HG02970 (cell line): ENCODE measurements around the gene TNFRSF19.

Experiments
- ATAC-seq: cut with Tn5 transposase; IDR thresholded peaks from one replicate; pipeline ENCODE4 v1.9.1; 2021; ENCODE audit warnings: mild to moderate bottlenecking, moderate library complexity, moderate number of reproducible peaks; ENCODE audit not compliant: unreplicated experiment, low FRiP score

Gene TNFRSF19

GRCh38 chr13:23600100-23600499 is 29.9 kb downstream of the TNFRSF19 start:
- no peak for ATAC-seq

GRCh38 chr13:23600534-23600933 is 30.3 kb downstream of the TNFRSF19 start:
- ATAC-seq = no peak

- ATAC-seq = no peak
Observed at GRCh38 chr13:23605831-23606230, 35.6 kb downstream of the TNFRSF19 start.

- ATAC-seq = no peak
Observed at GRCh38 chr13:23608138-23608537, 37.9 kb downstream of the TNFRSF19 start.

GRCh38 chr13:23608701-23609413 is 38.6 kb downstream of the TNFRSF19 start:
- no peak for ATAC-seq

- ATAC-seq = no peak
Observed at GRCh38 chr13:23609414-23609760, 39.2 kb downstream of the TNFRSF19 start.

GRCh38 chr13:23609874-23610576 is 39.8 kb downstream of the TNFRSF19 start:
- no peak for ATAC-seq

GRCh38 chr13:23610966-23611491 is 40.8 kb downstream of the TNFRSF19 start:
- ATAC-seq = no peak

GRCh38 chr13:23612182-23612581 is 42.0 kb downstream of the TNFRSF19 start:
- no peak for ATAC-seq

- ATAC-seq = no peak
Observed at GRCh38 chr13:23612731-23613130, 42.5 kb downstream of the TNFRSF19 start.

- no peak for ATAC-seq
Observed at GRCh38 chr13:23613596-23613995, 43.4 kb downstream of the TNFRSF19 start.

- no peak for ATAC-seq
Observed at GRCh38 chr13:23615395-23616081, 45.3 kb downstream of the TNFRSF19 start.

- ATAC-seq = no peak
Observed at GRCh38 chr13:23616228-23616627, 46.0 kb downstream of the TNFRSF19 start.

- ATAC-seq = no peak
Observed at GRCh38 chr13:23617551-23618024, 47.4 kb downstream of the TNFRSF19 start.

- no peak for ATAC-seq
Observed at GRCh38 chr13:23618341-23618740, 48.1 kb downstream of the TNFRSF19 start.

GRCh38 chr13:23619068-23619855 is 49.0 kb downstream of the TNFRSF19 start:
- no peak for ATAC-seq

- no peak for ATAC-seq
Observed at GRCh38 chr13:23620211-23620610, 50.0 kb downstream of the TNFRSF19 start.

GRCh38 chr13:23620613-23621315 is 50.6 kb downstream of the TNFRSF19 start:
- no peak for ATAC-seq

- ATAC-seq = no peak
Observed at GRCh38 chr13:23621316-23621645, 51.1 kb downstream of the TNFRSF19 start.

GRCh38 chr13:23622985-23623384 is 52.8 kb downstream of the TNFRSF19 start:
- no peak for ATAC-seq
